Motor neuron (in vitro differentiated cells): Measurements from ENCODE around the gene IBA57. TPM values are rescaled to one million over a fixed set of nuclear protein-coding genes. Genes with fewer than 3 reads are reported as not detected.

Experiments
- total RNA-seq, 8 experiments: library from RNA; unstranded; fragments of 300-600 nt; gene quantifications; 2 replicates each; pipeline versions ENCODE4 v1.2.3 to v1.2.4, GENCODE V29; 2022

Gene IBA57
- total RNA-seq, 8 experiments from 2014 or later = 2.8 to 6.0 (median 4.2) TPM

Other genes with a start within 250 kb of the IBA57 start
- gene WNT9A, start 217.9 kb upstream of the IBA57 start, total RNA-seq = 1 to 10 TPM in 4 of 8 experiments, under 1 TPM in 4; 0.28 to 4.9 (median 0.98) TPM
- 1 to 10 TPM in 1 of 8 experiments, under 1 TPM in 6, not detected in 1; 0.05 to 1.3 (median 0.17) TPM for gene WNT3A, start 158.8 kb upstream of the IBA57 start, total RNA-seq
- 100 to 1,000 TPM; 255 to 597 (median 339) TPM for gene ARF1, start 83.1 kb upstream of the IBA57 start, total RNA-seq
- gene C1orf35, start 62.5 kb upstream of the IBA57 start, total RNA-seq = 100 to 1,000 TPM in 1 of 8 experiments, 10 to 100 TPM in 6, 1 to 10 TPM in 1; 8.1 to 126 (median 19.9) TPM
- gene MRPL55, start 56.5 kb upstream of the IBA57 start, total RNA-seq = 100 to 1,000 TPM in 3 of 8 experiments, 10 to 100 TPM in 5; 60.7 to 175 (median 87.2) TPM
- gene GUK1, start 25.5 kb upstream of the IBA57 start, total RNA-seq = 100 to 1,000 TPM; 187 to 466 (median 319) TPM
- 1 to 10 TPM in 2 of 8 experiments, under 1 TPM in 6; 0.71 to 1.6 (median 0.86) TPM for gene GJC2, start 15.9 kb upstream of the IBA57 start, total RNA-seq
- gene OBSCN, start 42.2 kb downstream of the IBA57 start, total RNA-seq = 10 to 100 TPM in 6 of 8 experiments, 1 to 10 TPM in 2; 2.7 to 38.5 (median 16.2) TPM
- 10 to 100 TPM; 13.8 to 62.2 (median 27.2) TPM for gene TRIM11, start 241.0 kb downstream of the IBA57 start, total RNA-seq